ENCODE measurements around the gene AMT.
A peak's percentile ranks its signal among the peaks of the same experiment; 100 is the strongest.

AMT gene

GRCh38 chr3:49386056-49386756 lies 36.1 kb downstream of the AMT start:
- no peaks in the 10 kb centered on the region for H3K27me3 ChIP-seq (ENCODE audit: insufficient read depth, poor library complexity, severe bottlenecking)
- DNase-seq (ENCODE audit: low spot score) (no peak), ATAC-seq (ENCODE audit: low read depth) (no peak)
- H3K9me3 ChIP-seq (ENCODE audit: severe bottlenecking) = no peaks in the 10 kb centered on the region
- H3K4me3 ChIP-seq (ENCODE audit: severe bottlenecking) = no peak overlapping the region
- TF ChIP-seq CTCF (IDR thresholded peaks at IDR 0.05; ENCODE audit: poor library complexity, severe bottlenecking) = no peak
- no peak overlapping the region for H3K27ac ChIP-seq (ENCODE audit: poor library complexity, severe bottlenecking)
- H3K4me1 ChIP-seq (ENCODE audit: insufficient read depth, poor library complexity, severe bottlenecking) = peaks cover 2% of the 10 kb centered on the region
- peaks cover 18% of the 10 kb centered on the region for H3K36me3 ChIP-seq (ENCODE audit: low read depth)

GRCh38 chr3:49385617-49386016 lies 36.7 kb downstream of the AMT start:
- peaks cover 17% of the 10 kb centered on the region for H3K36me3 ChIP-seq (ENCODE audit: low read depth)
- H3K4me3 ChIP-seq (ENCODE audit: severe bottlenecking) = no peak overlapping the region
- no peak overlapping the region for H3K27ac ChIP-seq (ENCODE audit: poor library complexity, severe bottlenecking)
- ATAC-seq (ENCODE audit: low read depth) (no peak), DNase-seq (ENCODE audit: low spot score) (no peak)
- peaks cover 2% of the 10 kb centered on the region for H3K4me1 ChIP-seq (ENCODE audit: insufficient read depth, poor library complexity, severe bottlenecking)
- no peak for TF ChIP-seq CTCF (IDR thresholded peaks at IDR 0.05; ENCODE audit: poor library complexity, severe bottlenecking)
- no peaks in the 10 kb centered on the region for H3K27me3 ChIP-seq (ENCODE audit: insufficient read depth, poor library complexity, severe bottlenecking)
- no peaks in the 10 kb centered on the region for H3K9me3 ChIP-seq (ENCODE audit: severe bottlenecking)

DNA sequence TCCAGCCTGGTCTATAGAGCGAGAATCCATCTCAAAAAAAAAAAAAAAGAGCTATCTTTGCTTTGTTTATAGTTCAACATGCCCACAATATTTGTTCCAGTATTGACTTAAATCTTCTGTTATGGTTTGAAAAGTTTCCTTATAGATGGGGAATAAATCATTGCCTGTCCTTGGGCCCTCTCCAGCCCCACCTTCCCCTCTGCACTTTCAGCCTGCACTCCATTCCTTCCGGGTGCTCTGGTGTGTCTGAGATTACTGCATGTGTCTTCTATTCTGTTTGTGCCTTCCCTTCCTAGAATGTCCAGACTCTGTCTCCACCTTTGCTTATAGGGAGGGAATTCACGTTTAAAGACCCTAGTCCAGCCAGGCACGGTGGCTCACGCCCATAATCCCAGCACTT lies 38.9 kb downstream of the AMT start:
- ATAC-seq (ENCODE audit: low read depth) = no peak

DNA sequence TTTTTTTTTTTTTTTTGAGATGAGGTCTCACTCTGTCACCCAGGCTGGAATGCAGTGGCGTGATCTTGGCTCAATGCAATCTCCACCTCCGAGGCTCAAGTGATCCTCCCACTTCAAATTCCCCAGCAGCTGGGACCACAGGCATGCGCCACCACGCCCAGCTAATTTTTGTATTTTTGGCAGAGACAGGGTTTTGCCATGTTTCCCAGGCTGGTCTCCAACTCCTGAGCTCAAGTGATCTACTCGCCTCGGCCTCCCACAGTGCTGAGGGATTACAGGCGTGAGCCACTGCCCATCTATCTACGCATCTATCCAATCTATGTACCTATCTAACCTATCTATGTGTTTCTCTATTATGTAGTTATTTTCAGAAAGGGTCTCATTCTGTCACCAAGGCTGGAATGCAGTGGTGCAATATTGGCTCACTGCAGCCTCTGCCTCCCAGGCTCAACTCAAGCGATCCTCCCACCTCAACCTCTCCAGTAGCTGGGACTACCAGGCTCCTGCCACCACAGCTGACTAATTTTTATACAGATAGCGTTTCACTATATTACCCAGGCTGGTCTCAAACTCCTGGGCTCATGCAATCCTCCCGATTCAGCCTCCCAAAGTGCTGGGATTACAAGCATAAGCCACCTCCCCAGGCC lies 43.9 kb downstream of the AMT start:
- DNase-seq (ENCODE audit: low spot score) (no peak), ATAC-seq (ENCODE audit: low read depth) (peak; percentile 65)
- peaks cover 28% of the 10 kb centered on the region for H3K36me3 ChIP-seq (ENCODE audit: low read depth)

More for the DNA sequence above, 38.9 kb downstream of the AMT start:
- TF ChIP-seq CTCF (IDR thresholded peaks at IDR 0.05; ENCODE audit: poor library complexity, severe bottlenecking) = no peak
- DNase-seq (ENCODE audit: low spot score) = no peak
- Histone ChIP-seq H3K4me1 (ENCODE audit: insufficient read depth, poor library complexity, severe bottlenecking) (peaks cover 6% of the 10 kb centered on the region), H3K9me3 (ENCODE audit: severe bottlenecking) (no peaks in the 10 kb centered on the region), H3K27ac (ENCODE audit: poor library complexity, severe bottlenecking) (no peak overlapping the region), H3K4me3 (ENCODE audit: severe bottlenecking) (no peak overlapping the region), H3K36me3 (ENCODE audit: low read depth) (peaks cover 9% of the 10 kb centered on the region), H3K27me3 (ENCODE audit: insufficient read depth, poor library complexity, severe bottlenecking) (no peaks in the 10 kb centered on the region)

More for the DNA sequence above, 43.9 kb downstream of the AMT start:
- H3K9me3 ChIP-seq (ENCODE audit: severe bottlenecking) = no peaks in the 10 kb centered on the region
- H3K4me3 ChIP-seq (ENCODE audit: severe bottlenecking) = no peak overlapping the region
- H3K4me1 ChIP-seq (ENCODE audit: insufficient read depth, poor library complexity, severe bottlenecking) = peaks cover 8% of the 10 kb centered on the region
- H3K27ac ChIP-seq (ENCODE audit: poor library complexity, severe bottlenecking) = peak overlapping the region; percentile 50
- TF ChIP-seq CTCF (IDR thresholded peaks at IDR 0.05; ENCODE audit: poor library complexity, severe bottlenecking) = no peak
- H3K27me3 ChIP-seq (ENCODE audit: insufficient read depth, poor library complexity, severe bottlenecking) = no peaks in the 10 kb centered on the region

Measured in RWPE2 (cell line).